ENCODE measurements around the gene TTC36. TPM values are rescaled to one million over a fixed set of nuclear protein-coding genes. Genes with fewer than 3 reads are reported as not detected.

The TTC36 gene
- total and polyA plus RNA-seq, 2 of the 4 experiments (the other 2 are of a cell fraction) = not detected

- TF ChIP-seq CTCF (conservative IDR thresholded peaks at IDR 0.05; ENCODE audit: low read depth, low read length) = no peak
These were observed 2.4 kb upstream of the TTC36 start (continued) for GRCh38 chr11:118524757-118525470.

- in situ Hi-C loops (cut with MboI; ENCODE audit: low sequenced_read_pairs) (no loop called here), intact Hi-C loops (cut with micrococcal nuclease) (no loop called here), dilution Hi-C loops (cut with HindIII; ENCODE audit: low sequenced_read_pairs, unreplicated experiment) (no loop called here)
- H3K9me1 ChIP-seq (ENCODE audit: insufficient read depth, low read length) = no peaks in the 10 kb centered on the region
- H2AFZ ChIP-seq (replicated peaks; ENCODE audit: low read length, poor library complexity) = no peak overlapping the region
- H3K4me2 ChIP-seq (ENCODE audit: low read depth, low read length) = no peak overlapping the region
- H2AK5ac ChIP-seq (ENCODE audit: low read depth, low read length) = no peak overlapping the region
- peaks cover 29% of the 10 kb centered on the region for H3K36me3 ChIP-seq (ENCODE audit: control insufficient read depth, insufficient read depth, low read length)
- peaks cover 0 to 22% of the 10 kb centered on the region in 2 experiments; a peak in 3 of 4 replicates for H3K79me1 ChIP-seq (ENCODE audit: low read depth in 1 of 2, low read length in 2 of 2)
- no peak overlapping the region for H2AK9ac ChIP-seq (replicated peaks; ENCODE audit: low read depth, low read length, poor library complexity)
- H3K18ac ChIP-seq (ENCODE audit: low read depth, low read length) = no peak overlapping the region
- H3K4ac ChIP-seq (ENCODE audit: low read depth, low read length) = no peak overlapping the region
- TF ChIP-seq FOS (IDR thresholded peaks at IDR 0.05; ENCODE audit: low read depth, low read length) (no peak), CHD1 (IDR thresholded peaks at IDR 0.05; ENCODE audit: low read depth, low read length) (no peak), SMC3 (IDR thresholded peaks at IDR 0.05; ENCODE audit: low read depth, low read length) (no peak), MAFK (IDR thresholded peaks at IDR 0.05; ENCODE audit: low read depth, low read length) (no peak), POLR2A (IDR thresholded peaks at IDR 0.05; ENCODE audit: low read depth, low read length) (no peak), CEBPB (IDR thresholded peaks at IDR 0.05; ENCODE audit: low read depth, low read length) (no peak), MXI1 (IDR thresholded peaks at IDR 0.05; ENCODE audit: borderline replicate concordance, low read depth, low read length) (no peak), RCOR1 (IDR thresholded peaks at IDR 0.05; ENCODE audit: insufficient replicate concordance, low read length) (no peak), RFX5 (IDR thresholded peaks at IDR 0.05; ENCODE audit: low read depth, low read length) (no peak), ELK1 (IDR thresholded peaks at IDR 0.05; ENCODE audit: borderline replicate concordance, low read depth, low read length) (no peak), NFE2L2 (IDR thresholded peaks at IDR 0.05; ENCODE audit: low read depth, low read length) (no peak), USF2 (IDR thresholded peaks at IDR 0.05; ENCODE audit: low read depth, low read length) (no peak)
- no peak overlapping the region for H4K91ac ChIP-seq (ENCODE audit: insufficient read depth, low read depth, low read length)
- H4K20me1 ChIP-seq (ENCODE audit: insufficient read depth, low read length) = peaks cover 7% of the 10 kb centered on the region; the same call in 1 of the 2 replicates
- H3K56ac ChIP-seq (ENCODE audit: extremely low read depth, insufficient read depth, low read length) = no peak overlapping the region
- no peak overlapping the region for H3K4me3 ChIP-seq (ENCODE audit: insufficient read depth, low read depth, low read length)
- no peak overlapping the region for H2BK5ac ChIP-seq (ENCODE audit: low read depth, low read length, poor library complexity, severe bottlenecking)
- DNase-seq (no peak), ATAC-seq (ENCODE audit: low read depth) (no peak)
- H3K14ac ChIP-seq (replicated peaks; ENCODE audit: low read depth, low read length) = no peak overlapping the region
- POLR2A ChIA-PET (ENCODE audit: unreplicated experiment) = no interaction called here
- peaks cover 2% of the 10 kb centered on the region; the same call in 1 of the 2 replicates for H3K4me1 ChIP-seq (ENCODE audit: control insufficient read depth, insufficient read depth, low read length)
- no peak overlapping the region for H2BK20ac ChIP-seq (ENCODE audit: low read depth, low read length)
- H4K8ac ChIP-seq (ENCODE audit: low read depth in 2 of 2, low read length in 2 of 2) = no peak overlapping the region
- no TSS peak for BruUV-seq (replicated peaks)
- no peak overlapping the region for H3K9ac ChIP-seq (ENCODE audit: low read depth, low read length)
- no peaks in the 10 kb centered on the region for H3K27me3 ChIP-seq (ENCODE audit: control insufficient read depth, insufficient read depth, low read length)
- H3K9me3 ChIP-seq (ENCODE audit: control insufficient read depth, insufficient read depth, low read length) = no peaks in the 10 kb centered on the region
- no peak overlapping the region for H4K5ac ChIP-seq (ENCODE audit: low read depth, low read length)
- no peak overlapping the region for H3K27ac ChIP-seq (ENCODE audit: insufficient read depth, low read length)
- CTCF ChIA-PET = no interaction called here
- no peak overlapping the region for H2BK120ac ChIP-seq (ENCODE audit: low read depth, low read length)
- no CpG with 5 or more reads among the region's 2 CpGs for WGBS, 2 experiments (ENCODE audit: extremely low coverage in 2 of 2, insufficient read length in 1 of 2)
- H3K23ac ChIP-seq (ENCODE audit: low read depth, low read length) = no peak overlapping the region
- no peak overlapping the region for H2BK15ac ChIP-seq (ENCODE audit: low read depth, low read length)
These were observed 586 bp upstream of the TTC36 start for GRCh38 chr11:118526688-118527087.

Data from IMR-90 (cell line).